ENCODE measurements around the gene TM6SF1. TPM values are rescaled to one million over a fixed set of nuclear protein-coding genes. Genes with fewer than 3 reads are reported as not detected.

The TM6SF1 gene
- total and polyA plus RNA-seq, 2 experiments from 2014 or later: 1.3 to 1.8 TPM

DNA sequence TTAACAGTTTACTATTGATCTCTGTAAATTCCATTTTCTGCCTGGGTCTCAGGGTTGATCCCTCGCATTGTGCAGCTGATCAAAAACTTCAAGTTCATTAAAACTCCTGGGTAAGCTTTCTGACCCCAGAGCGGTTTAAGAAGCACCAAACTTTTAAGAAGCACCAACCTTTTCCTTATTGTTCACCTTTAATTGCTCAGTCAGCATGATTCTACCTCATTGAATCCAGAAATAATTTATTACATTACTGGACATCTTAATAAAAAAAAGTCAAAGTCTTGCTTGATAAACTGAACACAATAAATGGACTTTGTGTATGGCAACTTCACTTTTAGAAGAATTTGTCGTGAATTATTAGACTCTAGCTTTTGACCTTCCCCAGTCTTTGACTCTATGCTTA is 53.3 kb downstream of the TM6SF1 start:
- H3K36me3 ChIP-seq: peaks cover 26% of the 10 kb centered on the region
- H3K27ac ChIP-seq: no peak overlapping the region
- no peak overlapping the region for H3K4me3 ChIP-seq
- no peaks in the 10 kb centered on the region for H3K4me1 ChIP-seq (ENCODE audit: low read depth)
- no peaks in the 10 kb centered on the region for H3K27me3 ChIP-seq
- no peak for TF ChIP-seq CTCF (IDR thresholded peaks at IDR 0.05; ENCODE audit: low read depth, low read length)
- no peak for DNase-seq (ENCODE audit: low read depth in 1 of 2, low spot score in 1 of 2)
- no peaks in the 10 kb centered on the region for H3K9me3 ChIP-seq (ENCODE audit: low read depth)

GRCh38 chr15:83163032-83163431 is 55.6 kb downstream of the TM6SF1 start:
- no peak for DNase-seq (ENCODE audit: low read depth in 1 of 2, low spot score in 1 of 2)
- no peaks in the 10 kb centered on the region for H3K4me1 ChIP-seq (ENCODE audit: low read depth)
- H3K4me3 ChIP-seq: no peak overlapping the region
- peaks cover 10% of the 10 kb centered on the region for H3K36me3 ChIP-seq
- no peak for TF ChIP-seq CTCF (IDR thresholded peaks at IDR 0.05; ENCODE audit: low read depth, low read length)
- no peaks in the 10 kb centered on the region for H3K9me3 ChIP-seq (ENCODE audit: low read depth)
- H3K27me3 ChIP-seq: no peaks in the 10 kb centered on the region
- H3K27ac ChIP-seq: no peak overlapping the region

- no peak for TF ChIP-seq CTCF (IDR thresholded peaks at IDR 0.05; ENCODE audit: low read depth, low read length)
- no peak for DNase-seq (ENCODE audit: low read depth in 1 of 2, low spot score in 1 of 2)
These were observed 56.8 kb downstream of the TM6SF1 start for GRCh38 chr15:83164111-83164770.

GRCh38 chr15:83164771-83165404 is 57.4 kb downstream of the TM6SF1 start:
- Histone ChIP-seq H3K9me3 (ENCODE audit: low read depth) (no peaks in the 10 kb centered on the region), H3K27me3 (no peaks in the 10 kb centered on the region), H3K36me3 (peaks cover 6% of the 10 kb centered on the region), H3K4me1 (ENCODE audit: low read depth) (no peaks in the 10 kb centered on the region), H3K4me3 (no peak overlapping the region), H3K27ac (no peak overlapping the region)
- no peak for TF ChIP-seq CTCF (IDR thresholded peaks at IDR 0.05; ENCODE audit: low read depth, low read length)
- no peak for DNase-seq (ENCODE audit: low read depth in 1 of 2, low spot score in 1 of 2)

More at GRCh38 chr15:83164111-83164770, 56.8 kb downstream of the TM6SF1 start:
- Histone ChIP-seq H3K27ac (no peak overlapping the region), H3K36me3 (peaks cover 6% of the 10 kb centered on the region), H3K9me3 (ENCODE audit: low read depth) (no peaks in the 10 kb centered on the region), H3K4me1 (ENCODE audit: low read depth) (no peaks in the 10 kb centered on the region), H3K4me3 (no peak overlapping the region), H3K27me3 (no peaks in the 10 kb centered on the region)

GRCh38 chr15:83166218-83166617 is 58.8 kb downstream of the TM6SF1 start:
- peaks cover 6% of the 10 kb centered on the region for H3K36me3 ChIP-seq
- no peaks in the 10 kb centered on the region for H3K4me1 ChIP-seq (ENCODE audit: low read depth)
- no peaks in the 10 kb centered on the region for H3K9me3 ChIP-seq (ENCODE audit: low read depth)
- DNase-seq (ENCODE audit: low read depth in 1 of 2, low spot score in 1 of 2): no peak
- H3K4me3 ChIP-seq: no peak overlapping the region
- TF ChIP-seq CTCF (IDR thresholded peaks at IDR 0.05; ENCODE audit: low read depth, low read length): no peak
- H3K27ac ChIP-seq: no peak overlapping the region
- no peaks in the 10 kb centered on the region for H3K27me3 ChIP-seq

Measured in cardiac muscle cell (in vitro differentiated cells and primary cell).